AG08396 (cell line): ENCODE results near the gene ITPKB.
"Not testable (repeated sequence)": the region's sequence is repeated elsewhere in the genome, so short reads cannot be mapped to it uniquely, and the experiment has no call there.

ENCODE experiments used
- DNase-seq: peaks from one replicate; pipeline ENCODE4 v3.0.0; 2012; ENCODE audit warnings: low spot score, mixed read lengths

Gene ITPKB

DNA sequence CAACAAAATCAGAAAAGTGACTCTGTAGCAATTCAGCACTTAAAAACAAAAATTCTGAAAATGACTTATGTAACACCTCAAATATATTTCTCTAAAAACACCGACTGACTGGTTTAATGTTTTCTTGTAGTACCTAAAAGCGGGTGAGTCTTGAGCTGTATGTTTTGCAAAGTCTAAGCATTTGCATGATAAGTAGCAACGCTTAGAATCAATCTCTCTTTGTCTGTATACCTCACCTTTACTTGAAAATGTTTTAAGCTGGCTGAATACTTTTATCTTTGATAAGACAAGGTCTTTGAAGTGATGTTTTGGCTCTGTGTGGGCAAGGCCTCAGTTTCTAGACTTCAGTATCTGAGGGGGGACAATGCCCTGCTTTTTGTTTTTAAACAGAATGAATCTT, 8.2 kb downstream of the ITPKB start:
- no peak for DNase-seq

DNA sequence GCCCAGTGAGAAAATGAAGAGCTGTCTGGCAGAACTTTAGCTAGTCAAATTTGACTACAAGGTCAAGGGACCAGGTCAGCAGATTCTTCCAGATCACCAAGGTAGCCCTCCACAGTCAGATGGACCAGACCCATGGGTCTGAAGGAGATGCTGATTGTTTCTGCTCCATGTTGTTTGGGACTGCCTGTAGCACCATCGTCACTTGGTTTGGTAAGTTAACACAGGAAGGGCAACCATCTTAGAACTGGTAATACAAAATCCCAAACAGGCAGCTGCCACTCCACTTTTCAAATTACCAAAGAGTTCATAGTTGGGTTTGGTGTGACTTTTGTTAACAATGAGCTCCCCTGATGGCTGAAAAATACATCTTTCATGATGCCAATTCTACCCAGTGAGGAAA, 9.0 kb downstream of the ITPKB start:
- DNase-seq: no peak

DNA sequence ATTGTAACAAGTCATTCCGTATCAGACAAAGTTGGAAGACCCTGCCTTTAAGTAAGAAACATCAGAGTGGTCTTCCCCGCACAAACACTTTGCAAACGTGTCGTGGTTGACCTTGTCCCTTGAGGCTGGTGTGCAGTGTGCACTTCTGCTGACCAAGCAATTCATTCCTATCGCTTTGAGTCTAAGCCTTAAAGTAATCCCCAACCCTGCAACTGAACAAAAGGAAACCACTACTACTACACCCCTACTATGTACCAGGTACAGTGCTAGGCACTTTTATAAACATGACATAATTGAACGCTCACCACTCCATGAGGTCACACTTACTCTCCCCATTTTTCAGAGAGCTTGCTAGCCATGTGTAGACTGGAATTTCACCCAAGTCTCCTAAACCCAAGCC, 10.6 kb downstream of the ITPKB start:
- no peak for DNase-seq

DNA sequence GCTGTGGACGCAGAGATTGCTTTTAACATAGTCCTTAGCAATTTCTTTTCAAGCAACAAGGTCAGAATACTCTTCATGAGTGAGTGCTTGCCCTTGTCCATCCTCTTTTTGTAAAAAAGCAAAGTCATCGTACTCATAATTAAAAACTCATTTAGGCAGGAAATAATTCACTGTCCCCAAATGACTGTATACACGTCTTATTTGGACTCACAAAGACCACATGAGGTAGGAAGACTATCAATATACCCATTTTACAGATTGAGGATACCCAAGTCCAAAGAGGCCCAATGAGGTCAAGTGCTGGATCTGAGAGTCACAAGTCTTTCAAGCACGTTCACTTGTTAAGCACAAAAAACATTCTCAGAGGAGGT, 13.2 kb downstream of the ITPKB start:
- DNase-seq: no peak

DNA sequence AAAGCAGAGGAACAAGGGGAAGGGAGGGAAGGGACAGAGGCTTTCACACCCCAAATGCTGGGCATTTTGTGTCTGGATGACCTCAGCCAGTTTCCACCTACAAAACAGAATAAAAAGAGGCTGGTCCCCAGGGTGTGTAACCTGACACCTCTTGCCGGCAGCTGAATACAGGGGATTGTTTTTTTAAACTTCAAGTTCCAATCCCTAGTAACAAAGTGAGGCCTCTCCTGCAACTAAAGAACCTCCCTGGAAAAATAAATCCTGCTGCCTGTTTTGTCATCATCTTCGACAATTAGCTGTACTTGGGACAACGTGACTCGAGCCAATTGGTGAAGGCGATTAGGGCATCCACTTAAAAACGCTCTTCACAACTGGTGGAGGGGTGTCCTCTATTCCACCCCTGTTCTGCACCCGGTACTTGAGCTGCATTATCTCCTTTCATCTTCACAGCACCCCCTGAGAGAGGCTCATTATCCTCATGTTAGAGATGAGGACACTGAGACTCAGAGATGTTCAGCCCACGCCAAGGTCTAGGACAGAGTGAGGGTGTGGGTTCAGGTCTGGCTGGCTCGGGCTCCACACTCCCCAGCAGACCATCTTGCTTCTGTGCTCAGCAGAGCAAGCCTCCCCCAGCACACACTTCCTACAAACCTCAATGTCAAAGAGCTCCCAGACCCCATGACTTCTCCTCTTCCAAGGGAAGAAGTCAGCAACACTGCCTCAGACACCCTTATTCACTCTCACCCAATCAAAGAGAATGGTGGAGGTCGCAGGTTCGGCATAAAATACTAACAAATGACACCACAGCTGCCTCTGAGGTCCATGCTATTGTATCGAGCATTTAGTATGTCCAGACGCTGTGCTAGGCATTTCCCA, 15.2 kb downstream of the ITPKB start:
- DNase-seq: peak; percentile 47

DNA sequence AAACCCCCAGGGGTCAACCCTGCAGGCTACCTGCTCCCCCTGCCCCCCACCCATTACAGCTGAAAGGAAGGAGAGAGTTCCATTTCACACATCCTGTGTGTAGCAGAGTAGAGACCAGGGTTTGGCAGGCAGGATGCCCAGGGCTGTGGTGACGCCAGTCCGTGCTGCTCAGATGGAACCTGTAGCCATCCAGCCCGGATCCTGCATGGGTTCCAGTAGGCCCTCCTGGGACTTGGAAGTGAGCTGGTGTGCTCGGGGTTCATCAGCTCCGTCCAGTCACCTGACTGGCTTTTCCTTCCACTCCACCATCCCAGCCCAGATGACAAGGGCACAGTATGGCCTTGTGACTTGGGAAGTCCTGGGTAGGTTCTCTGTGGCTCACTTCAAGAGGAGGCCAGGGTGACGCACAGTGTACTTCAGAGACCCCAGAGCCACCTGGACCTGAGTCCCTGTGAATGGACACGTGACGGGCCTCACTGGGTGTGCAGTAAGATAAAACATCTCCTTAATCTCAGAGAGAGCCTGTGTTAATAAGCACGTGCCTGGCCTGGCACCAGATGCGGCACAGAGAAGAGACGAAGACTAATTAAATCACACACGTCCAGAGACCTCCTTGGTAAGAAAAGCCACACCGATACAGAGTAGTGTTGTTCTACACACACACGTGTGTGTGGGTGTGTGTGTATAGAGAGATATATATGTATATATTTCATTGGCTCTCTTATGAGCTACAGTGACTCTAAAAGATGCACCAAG, 16.0 kb downstream of the ITPKB start:
- no peak for DNase-seq

DNA sequence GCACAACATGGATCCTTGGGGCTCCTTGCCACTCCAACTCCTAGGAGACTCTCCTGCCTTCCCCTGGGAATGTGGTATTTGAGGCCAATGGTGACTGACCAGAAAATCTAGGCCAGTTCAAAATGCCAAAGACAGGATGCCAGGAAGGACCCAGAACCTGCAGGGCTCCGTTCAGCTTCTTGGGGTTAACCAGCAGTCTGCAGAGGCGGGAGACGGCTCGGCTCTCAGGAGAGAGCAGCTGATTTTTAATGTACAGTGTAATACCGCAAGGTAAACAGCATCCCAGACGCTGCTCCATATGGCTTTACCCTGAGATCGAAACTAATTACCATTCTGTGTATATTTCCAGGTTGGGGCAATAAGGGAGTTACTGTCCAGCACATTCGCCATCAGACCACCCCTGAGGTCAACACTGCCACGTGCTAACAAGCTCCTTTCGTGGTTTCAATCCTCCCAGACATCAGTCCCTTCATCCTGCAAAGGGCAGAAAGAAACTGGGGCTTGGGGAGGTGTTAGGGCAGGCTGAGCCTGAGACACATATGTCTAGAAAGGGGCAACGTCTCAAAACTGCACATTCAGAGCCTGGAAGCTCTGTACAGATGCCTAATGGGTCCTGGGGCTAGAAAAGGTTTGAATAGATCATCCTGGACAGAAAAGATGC, 16.7 kb downstream of the ITPKB start:
- DNase-seq: no peak

DNA sequence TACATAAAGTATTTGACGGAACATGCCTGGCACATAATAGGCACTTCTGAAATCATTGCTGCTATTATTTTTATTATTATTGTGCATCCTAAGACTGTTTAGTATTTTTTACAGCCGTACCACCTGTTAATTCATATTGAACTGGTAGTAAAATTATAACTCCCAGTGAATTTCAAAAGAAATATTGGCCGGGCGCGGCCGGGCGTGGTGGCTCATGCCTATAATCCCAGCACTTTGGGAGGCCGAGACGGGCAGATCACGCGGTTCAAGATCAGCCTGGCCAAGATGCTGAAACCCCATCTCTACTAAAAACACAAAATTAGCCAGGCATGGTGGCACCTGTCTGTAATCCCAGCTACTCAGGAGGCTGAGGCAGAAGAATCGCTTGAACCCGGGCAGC, 18.5 kb downstream of the ITPKB start:
- not testable (repeated sequence) for DNase-seq

DNA sequence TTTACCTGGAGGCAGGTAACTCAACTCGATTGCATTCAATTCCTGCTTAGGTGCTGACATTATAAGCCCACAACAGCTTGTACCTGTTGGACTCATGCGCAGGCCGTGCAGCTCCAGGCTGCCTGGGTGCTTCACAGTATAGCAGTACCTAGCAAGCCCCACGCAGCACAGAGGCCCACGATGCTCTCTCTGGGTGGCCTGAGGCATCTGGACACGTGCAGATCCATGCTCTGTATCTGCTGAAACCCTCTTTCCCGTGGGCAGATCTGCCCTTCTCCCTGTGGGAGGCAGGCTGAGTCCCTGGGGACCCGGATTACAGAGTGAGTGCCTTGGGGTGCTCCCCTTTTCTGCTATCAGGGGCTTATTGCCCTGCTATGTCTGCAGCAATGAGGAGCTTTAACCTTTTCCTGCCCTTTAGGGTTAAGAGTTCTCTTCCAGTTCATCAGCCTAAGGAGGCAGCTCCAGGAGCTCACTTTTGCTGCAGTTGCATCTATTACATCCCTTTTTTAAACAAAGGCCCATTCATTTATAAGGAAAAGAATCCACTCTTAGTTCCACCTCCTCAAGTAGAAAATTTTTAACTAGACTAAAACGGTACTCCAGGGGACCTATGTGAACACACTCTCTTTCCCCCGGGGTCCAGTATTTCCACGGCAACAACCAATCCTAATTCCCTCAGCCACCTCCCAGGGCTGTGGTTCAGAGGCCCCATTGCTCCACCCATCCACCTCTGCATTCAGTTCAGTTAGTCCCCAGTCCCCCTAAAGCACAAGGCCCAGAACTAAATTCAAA, 19.3 kb downstream of the ITPKB start:
- no peak for DNase-seq

DNA sequence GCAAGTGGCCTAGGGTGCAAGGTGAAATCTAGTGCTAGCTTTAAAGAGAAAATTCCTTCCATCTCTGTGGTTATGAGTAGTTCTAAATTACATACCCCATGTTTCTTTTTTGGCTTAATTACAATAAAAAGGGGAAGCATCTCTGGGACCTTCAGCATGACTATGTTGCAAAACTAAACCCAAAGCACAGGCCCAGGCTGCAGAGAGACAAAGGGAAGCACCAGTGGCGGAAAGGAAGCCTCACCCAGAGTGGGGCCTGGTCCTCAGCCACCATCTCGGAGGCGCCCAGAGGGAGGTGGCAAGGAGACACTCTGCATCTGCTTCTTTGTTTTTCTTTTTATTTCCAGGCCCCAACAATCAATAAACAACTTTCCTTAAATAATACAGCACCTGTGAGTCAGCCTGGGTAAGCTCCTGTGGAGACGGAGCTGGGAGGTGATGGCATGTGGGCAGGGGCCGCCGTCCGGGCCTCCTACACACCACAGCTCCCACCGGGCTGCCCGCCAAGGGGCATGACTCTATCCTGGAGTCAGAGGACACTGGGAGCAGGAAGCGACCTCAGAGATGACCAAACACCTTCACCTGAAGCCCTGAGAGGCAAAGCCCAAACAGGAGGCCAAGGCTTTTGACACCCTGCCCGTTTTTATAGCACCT, 21.7 kb downstream of the ITPKB start:
- DNase-seq: no peak

DNA sequence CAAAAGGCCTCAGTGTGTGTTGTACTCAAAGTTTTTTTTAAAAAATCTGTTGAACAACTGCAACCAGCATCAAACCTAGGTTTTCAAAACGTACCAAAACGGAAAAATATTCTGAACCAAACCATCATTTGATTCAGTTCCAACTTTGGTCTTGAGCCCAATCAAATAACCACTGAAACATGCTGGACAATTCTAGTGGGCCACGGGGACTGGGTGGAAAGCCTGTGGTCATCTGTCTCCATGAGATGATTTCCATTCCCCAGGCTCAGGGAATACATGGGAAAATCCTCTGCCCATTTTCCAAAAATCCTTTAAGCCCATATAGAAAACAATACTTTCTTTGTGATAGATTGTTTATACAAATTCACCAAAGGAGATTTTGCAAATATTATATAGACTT, 22.5 kb downstream of the ITPKB start:
- no peak for DNase-seq

DNA sequence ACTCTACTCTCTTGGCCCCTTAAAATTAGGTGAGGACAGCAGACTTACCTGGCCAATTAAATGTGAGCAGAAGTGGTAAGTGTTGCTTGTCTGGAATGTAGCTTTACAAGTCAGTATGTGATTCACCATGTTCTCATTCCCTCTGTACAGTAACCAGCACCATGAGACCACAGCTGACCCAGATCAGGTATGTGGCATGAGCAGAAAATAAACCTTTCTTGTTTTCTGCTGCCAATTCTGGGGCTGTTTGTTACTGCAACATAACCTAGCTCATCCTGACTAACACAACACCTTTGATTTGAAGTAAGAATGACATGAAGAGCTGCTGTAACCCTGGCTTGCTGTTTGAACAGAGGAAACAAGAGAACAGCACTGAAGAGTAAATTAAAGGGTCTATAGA, 24.9 kb downstream of the ITPKB start:
- no peak for DNase-seq

DNA sequence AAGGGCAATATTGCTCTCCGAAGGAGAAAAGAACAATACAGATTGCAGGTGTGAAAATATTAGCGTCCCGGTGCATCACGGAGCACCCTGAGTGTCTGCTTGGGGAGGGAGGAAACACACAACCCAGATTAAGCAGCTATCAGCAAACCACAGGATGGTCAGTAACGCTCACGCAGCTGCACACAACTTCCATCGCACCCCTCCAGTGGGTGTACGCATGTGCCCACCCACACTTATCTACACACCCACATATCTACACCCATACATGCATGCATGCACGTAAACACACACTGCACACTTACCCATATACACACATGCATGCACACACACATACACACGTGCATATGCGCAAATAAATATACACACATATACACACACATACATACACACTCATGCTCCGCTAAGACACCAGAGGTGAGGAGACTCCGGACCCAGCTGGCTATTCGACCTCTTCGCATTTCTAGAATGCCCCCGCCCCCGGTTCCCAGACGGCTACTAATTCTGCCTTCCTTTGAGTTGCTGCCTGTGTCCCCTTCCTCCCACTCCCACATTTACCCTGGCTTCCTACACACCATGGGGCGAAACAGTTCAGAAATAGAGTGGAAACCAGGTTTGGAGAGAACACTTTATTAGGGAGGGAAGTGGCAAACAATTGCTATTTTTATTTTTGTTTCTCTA, 26.2 kb downstream of the ITPKB start:
- DNase-seq: no peak

DNA sequence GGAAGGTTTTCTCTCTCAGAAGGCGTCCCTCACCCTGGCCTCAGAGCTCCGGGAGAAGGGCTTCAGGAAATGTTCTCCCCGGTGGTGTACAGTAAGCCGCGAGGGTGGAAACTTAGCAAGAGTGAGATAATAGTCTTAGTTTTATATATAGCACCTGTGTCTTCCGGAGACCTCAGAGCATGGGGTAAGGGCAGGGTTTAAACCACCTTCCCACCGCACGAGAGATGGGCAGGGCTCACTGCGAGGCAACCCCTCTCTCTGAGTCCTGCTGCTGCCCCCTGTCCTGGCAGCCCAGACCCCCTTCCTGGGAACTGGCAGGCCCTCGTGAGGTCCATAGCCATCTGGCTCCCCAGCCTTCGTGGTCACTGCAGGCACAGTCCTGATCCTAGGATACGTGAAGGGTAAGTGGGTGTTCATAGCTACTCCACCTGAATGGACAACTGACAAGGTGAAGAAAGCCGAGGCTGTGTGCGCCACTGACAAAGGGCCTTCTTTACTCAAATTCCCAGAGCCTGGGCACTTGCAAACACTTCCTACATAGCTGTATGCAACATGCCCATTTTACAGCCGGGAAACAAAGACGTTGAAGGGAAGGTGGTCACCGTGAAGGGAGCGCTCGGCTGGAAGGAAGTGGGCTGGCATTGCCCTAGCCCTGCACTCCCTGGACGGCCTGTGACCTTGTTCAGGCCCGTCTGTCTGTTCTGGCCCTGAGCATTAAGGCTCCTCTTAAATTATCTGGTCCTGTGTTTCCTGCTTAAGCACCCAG, 26.9 kb downstream of the ITPKB start:
- no peak for DNase-seq

DNA sequence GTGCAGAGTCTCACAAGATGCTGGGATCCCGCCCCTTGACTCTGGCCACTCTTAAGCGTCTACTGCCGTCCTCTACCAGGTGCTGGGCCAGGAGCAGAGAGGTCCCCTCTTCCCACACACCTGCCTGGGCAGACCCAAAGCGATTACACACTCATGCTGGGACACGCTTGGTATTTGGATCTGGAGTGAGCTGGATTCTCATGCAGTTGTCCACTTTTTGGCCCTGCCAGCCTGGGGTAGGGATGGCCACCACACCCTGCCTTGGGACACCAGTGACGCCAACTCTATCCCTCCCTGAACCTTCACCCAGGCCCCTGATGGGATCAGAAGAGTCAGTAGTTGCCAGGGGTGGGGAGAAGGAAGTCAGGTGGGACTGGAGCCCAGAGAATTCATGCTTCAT, 28.6 kb downstream of the ITPKB start:
- DNase-seq: no peak

DNA sequence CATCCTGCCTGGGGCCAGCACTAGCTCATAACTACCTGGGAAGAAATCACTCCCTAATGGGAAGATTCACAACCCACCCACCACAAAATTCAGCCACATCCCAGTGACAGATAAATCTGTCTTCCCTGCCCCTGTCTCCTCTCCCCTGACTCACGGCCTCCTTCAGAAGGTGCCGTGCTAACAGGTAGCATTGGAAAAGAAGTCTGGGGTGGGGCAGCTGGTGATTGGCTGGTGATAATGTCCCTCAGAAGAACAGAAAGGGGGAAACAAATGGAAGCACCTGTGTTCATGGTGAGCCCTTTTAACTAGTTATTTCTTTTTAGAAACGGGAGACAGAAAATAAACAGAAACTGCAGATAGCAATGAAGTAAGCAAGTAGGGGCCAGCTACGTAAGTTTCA, 29.1 kb downstream of the ITPKB start:
- no peak for DNase-seq

DNA sequence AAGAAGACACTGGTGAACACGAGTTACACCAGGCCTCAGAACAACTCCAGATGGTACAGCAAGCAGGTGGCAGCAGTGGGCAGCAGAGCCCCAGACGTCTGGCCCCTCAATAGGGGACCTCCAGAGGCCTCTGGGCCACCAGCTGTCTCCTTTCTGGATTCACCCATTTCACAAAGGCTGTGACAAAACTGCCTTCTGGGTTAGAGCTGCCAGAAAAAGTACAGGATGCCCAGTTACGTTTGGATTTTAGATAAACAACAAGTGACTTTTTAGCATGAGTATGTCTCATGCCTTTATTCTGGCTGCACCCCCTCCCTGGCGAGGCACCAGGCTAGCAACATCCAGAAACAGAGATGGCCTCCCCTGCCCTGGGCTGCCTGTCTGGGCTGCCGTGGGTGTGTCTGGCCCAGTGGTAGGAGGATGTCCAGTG, 30.1 kb downstream of the ITPKB start:
- peak; percentile 34 for DNase-seq

DNA sequence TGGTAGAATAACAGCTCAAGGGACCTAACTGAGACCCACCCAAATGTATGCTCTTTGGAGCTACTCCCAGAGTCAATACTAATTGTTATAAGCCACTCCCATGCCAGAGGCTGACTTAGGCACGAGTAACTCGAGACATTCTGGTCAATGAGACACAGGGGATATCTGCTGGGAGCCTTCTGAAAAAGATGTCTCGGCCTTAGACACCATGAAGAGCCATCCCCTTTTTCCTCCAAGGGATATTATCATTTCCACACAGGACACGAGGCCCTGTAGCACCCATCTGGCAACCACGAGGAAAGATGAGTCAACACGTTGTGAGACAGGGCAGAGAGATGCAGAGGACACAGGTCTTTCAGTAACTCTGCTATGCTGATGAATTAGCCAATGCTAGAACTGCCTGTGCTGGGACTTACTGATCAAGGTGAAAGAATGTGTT, 30.7 kb downstream of the ITPKB start:
- peak; percentile 75 for DNase-seq

DNA sequence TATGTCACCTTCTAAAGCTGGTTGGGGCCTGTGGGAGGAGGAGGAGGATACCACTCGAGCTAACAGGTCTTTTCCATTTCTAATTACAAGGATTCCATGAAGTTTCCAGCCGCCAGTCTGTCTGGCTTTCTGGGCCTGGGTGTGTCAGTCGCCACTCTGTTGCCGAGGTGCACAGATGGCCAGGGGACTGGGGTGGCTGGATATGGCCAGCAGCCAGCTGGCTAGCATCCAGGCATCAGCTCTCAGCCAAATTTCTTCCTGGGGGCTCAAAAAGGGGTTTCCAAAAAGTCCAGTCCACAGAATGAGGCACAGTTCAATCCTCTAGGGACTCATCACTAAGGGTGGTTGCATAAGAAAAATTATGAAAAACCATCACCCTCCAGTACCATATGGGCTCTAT, 32.4 kb downstream of the ITPKB start:
- no peak for DNase-seq
